Trophoblast cell (in vitro differentiated cells and primary cell): ENCODE data around the gene NGB.
A peak's percentile ranks its signal among the peaks of the same experiment; 100 is the strongest.

Experiments
- DNase-seq, 2 donors: peaks; one replicate each; pipeline ENCODE4 v3.0.0-alpha.2; 2016
- H2AFZ ChIP-seq: 2 replicates; pipeline ENCODE4 v1.6.1; 2013; ENCODE audit warnings: low read length, moderate library complexity, mild to moderate bottlenecking; ENCODE audit not compliant: insufficient read depth, poor library complexity
- H2AK5ac ChIP-seq: 2 replicates; pipeline ENCODE4 v1.6.1; 2013; ENCODE audit warnings: mild to moderate bottlenecking, low read length
- H2BK120ac ChIP-seq: 2 replicates; pipeline ENCODE4 v1.6.1; 2013; ENCODE audit warnings: low read length, mild to moderate bottlenecking, moderate library complexity; ENCODE audit not compliant: insufficient read depth, poor library complexity
- H2BK12ac ChIP-seq: 2 replicates; pipeline ENCODE4 v1.6.1; 2013; ENCODE audit warnings: mild to moderate bottlenecking, low read length, moderate library complexity
- H2BK5ac ChIP-seq: 2 replicates; pipeline ENCODE4 v1.6.1; 2013; ENCODE audit warnings: low read length, low read depth, moderate library complexity, mild to moderate bottlenecking; ENCODE audit not compliant: poor library complexity
- H3K14ac ChIP-seq: 2 replicates; pipeline ENCODE4 v1.6.1; 2013; ENCODE audit warnings: mild to moderate bottlenecking, low read length
- H3K18ac ChIP-seq: 2 replicates; pipeline ENCODE4 v1.6.1; 2013; ENCODE audit warnings: mild to moderate bottlenecking, low read length
- H3K23ac ChIP-seq: 2 replicates; pipeline ENCODE4 v1.6.1; 2013; ENCODE audit warnings: low read length
- H3K27ac ChIP-seq: 2 replicates; pipeline ENCODE4 v1.5.1; 2013; ENCODE audit warnings: low read depth, mild to moderate bottlenecking, inconsistent platforms, low read length, moderate library complexity
- H3K27me3 ChIP-seq: 2 replicates; pipeline ENCODE4 v1.6.1; 2013; ENCODE audit warnings: inconsistent platforms, mild to moderate bottlenecking, low read length, moderate library complexity; ENCODE audit not compliant: insufficient read depth
- H3K36me3 ChIP-seq, 2 experiments: 1 replicate in 1 of 2; 2 replicates in 1 of 2; pipeline ENCODE4 v1.6.1; 2013; ENCODE audit warnings: low read length in 2 of 2, mild to moderate bottlenecking in 2 of 2, moderate library complexity in 1 of 2; ENCODE audit not compliant: insufficient read depth in 2 of 2, control insufficient read depth in 1 of 2
- H3K4ac ChIP-seq: 2 replicates; pipeline ENCODE4 v1.6.1; 2013; ENCODE audit warnings: low read depth, mild to moderate bottlenecking, low read length, moderate library complexity
- H3K4me1 ChIP-seq, 2 experiments: 1 replicate in 1 of 2; 2 replicates in 1 of 2; pipeline ENCODE4 v1.6.1; 2013; ENCODE audit warnings: low read length in 2 of 2, mild to moderate bottlenecking in 2 of 2, moderate library complexity in 1 of 2; ENCODE audit not compliant: insufficient read depth in 2 of 2, control insufficient read depth in 1 of 2
- H3K4me2 ChIP-seq: 2 replicates; pipeline ENCODE4 v1.6.1; 2013; ENCODE audit warnings: inconsistent platforms, mild to moderate bottlenecking, low read length, moderate library complexity
- H3K4me3 ChIP-seq: 2 replicates; pipeline ENCODE4 v1.5.1; 2013; ENCODE audit warnings: mild to moderate bottlenecking, low read depth, low read length, inconsistent platforms
- H3K79me1 ChIP-seq: one replicate; pipeline ENCODE4 v1.6.1; 2013; ENCODE audit warnings: low read length
- H3K79me2 ChIP-seq: 2 replicates; pipeline ENCODE4 v1.6.1; 2013; ENCODE audit warnings: low read length, mild to moderate bottlenecking; ENCODE audit not compliant: control insufficient read depth, insufficient read depth, poor library complexity
- H3K9ac ChIP-seq: 2 replicates; pipeline ENCODE4 v1.6.1; 2013; ENCODE audit warnings: mild to moderate bottlenecking, low read length
- H3K9me3 ChIP-seq: 2 replicates; pipeline ENCODE4 v1.6.1; 2013; ENCODE audit warnings: low read depth, mild to moderate bottlenecking, control low read depth, inconsistent platforms, low read length; ENCODE audit not compliant: insufficient read depth
- H4K12ac ChIP-seq: 2 replicates; pipeline ENCODE4 v1.6.1; 2013; ENCODE audit warnings: low read depth, mild to moderate bottlenecking, low read length, moderate library complexity
- H4K8ac ChIP-seq: 2 replicates; pipeline ENCODE4 v1.6.1; 2013; ENCODE audit warnings: low read depth, mild to moderate bottlenecking, low read length, moderate library complexity
- H4K91ac ChIP-seq: one replicate; pipeline ENCODE4 v1.6.1; 2013; ENCODE audit warnings: low read depth, mild to moderate bottlenecking, low read length, moderate library complexity
- WGBS: extraction: QIAGEN DNeasy Blood & Tissue Kit; methylation state at CpG from one replicate; pipeline ENCODE4 v1.1.7; 2013; ENCODE audit warnings: missing lambda C conversion rate; ENCODE audit not compliant: insufficient read length, insufficient coverage; ENCODE audit errors: extremely low coverage; 5-methylcytosine and 5-hydroxymethylcytosine counted together

NGB gene

DNA sequence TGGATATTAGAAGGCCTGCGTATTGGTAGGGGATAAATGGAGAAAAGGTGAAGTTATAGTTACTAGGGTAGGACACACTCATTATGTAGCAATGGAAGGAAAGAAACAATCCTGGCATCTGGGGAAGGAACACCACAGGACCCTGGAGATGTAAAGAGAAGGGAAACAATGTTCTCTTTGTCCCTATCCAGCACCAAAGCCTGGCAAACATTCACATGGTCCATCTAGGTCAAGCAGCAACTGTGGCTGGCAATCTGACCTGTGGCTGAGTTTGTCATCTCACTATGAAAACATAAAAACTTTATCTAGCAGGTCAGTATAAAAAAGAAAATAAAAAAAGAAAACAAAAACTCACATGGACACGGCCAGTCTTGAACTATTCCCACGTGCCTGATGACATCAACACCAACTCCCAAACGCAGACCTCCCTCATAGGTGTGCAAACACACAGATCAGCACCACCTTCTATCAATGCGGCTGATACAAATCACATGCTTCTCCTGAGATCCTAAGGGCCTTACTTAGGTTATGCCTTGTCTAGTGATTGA lies 47.1 kb upstream of the NGB start:
- Histone ChIP-seq H4K91ac (no peak overlapping the region), H3K4me2 (no peak overlapping the region), H2BK120ac (no peak overlapping the region), H3K4me1 (peaks cover 20 to 28% of the 10 kb centered on the region in 2 experiments), H3K79me2 (peaks cover 9% of the 10 kb centered on the region), H3K9ac (no peak overlapping the region), H3K27me3 (no peaks in the 10 kb centered on the region), H4K12ac (no peak overlapping the region), H3K23ac (no peak overlapping the region), H3K9me3 (no peaks in the 10 kb centered on the region), H4K8ac (no peak overlapping the region), H3K18ac (no peak overlapping the region), H2BK12ac (no peak overlapping the region), H2AK5ac (no peak overlapping the region), H3K36me3 (no peaks in the 10 kb centered on the region), H3K27ac (no peak overlapping the region), H3K79me1 (peaks cover 29% of the 10 kb centered on the region), H3K14ac (no peak overlapping the region), H2AFZ (no peak overlapping the region), H3K4me3 (no peak overlapping the region), H3K4ac (no peak overlapping the region), H2BK5ac (no peak overlapping the region)
- no CpG with 5 or more reads among the region's 5 CpGs for WGBS
- DNase-seq = no peak

DNA sequence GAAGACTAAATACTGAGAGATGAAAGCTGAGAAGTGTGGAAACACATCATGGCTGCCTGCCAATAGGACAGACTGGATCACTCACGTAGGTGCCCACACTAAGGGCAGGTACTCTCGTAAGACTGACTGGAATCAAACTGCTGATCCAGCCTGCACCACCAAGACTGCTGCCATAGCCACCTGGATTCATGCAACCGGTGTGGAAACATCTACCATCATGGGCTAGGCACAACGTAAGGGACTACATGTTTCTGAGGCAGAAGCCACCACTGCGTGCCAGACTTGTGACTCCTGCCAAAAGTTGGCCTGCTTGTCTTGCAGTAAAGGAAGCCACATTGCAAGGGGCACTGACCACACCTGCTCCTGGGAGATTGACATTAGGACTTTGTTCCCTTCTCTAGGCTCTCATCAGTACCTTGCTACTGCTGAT lies 45.9 kb upstream of the NGB start:
- peaks cover 9% of the 10 kb centered on the region for H3K79me2 ChIP-seq
- H3K4me2 ChIP-seq = no peak overlapping the region
- no peak overlapping the region for H3K27ac ChIP-seq
- DNase-seq = peak; percentile 30 to 56
- H3K9ac ChIP-seq = no peak overlapping the region
- no peaks in the 10 kb centered on the region for H3K36me3 ChIP-seq
- peak overlapping the region; percentile 36 for H3K4ac ChIP-seq
- no peak overlapping the region for H4K12ac ChIP-seq
- no peak overlapping the region for H4K91ac ChIP-seq
- peak overlapping the region; percentile 28 for H2BK120ac ChIP-seq
- peaks cover 29% of the 10 kb centered on the region for H3K79me1 ChIP-seq
- H2AK5ac ChIP-seq = peak overlapping the region; percentile 31
- peaks cover 20 to 23% of the 10 kb centered on the region in 2 experiments for H3K4me1 ChIP-seq
- H2BK5ac ChIP-seq = no peak overlapping the region
- H3K9me3 ChIP-seq = no peaks in the 10 kb centered on the region
- WGBS = no CpG with 5 or more reads among the region's 5 CpGs
- H2BK12ac ChIP-seq = no peak overlapping the region
- no peak overlapping the region for H4K8ac ChIP-seq
- no peak overlapping the region for H3K14ac ChIP-seq
- H2AFZ ChIP-seq = no peak overlapping the region
- no peak overlapping the region for H3K4me3 ChIP-seq
- H3K18ac ChIP-seq = no peak overlapping the region
- no peaks in the 10 kb centered on the region for H3K27me3 ChIP-seq
- H3K23ac ChIP-seq = no peak overlapping the region

DNA sequence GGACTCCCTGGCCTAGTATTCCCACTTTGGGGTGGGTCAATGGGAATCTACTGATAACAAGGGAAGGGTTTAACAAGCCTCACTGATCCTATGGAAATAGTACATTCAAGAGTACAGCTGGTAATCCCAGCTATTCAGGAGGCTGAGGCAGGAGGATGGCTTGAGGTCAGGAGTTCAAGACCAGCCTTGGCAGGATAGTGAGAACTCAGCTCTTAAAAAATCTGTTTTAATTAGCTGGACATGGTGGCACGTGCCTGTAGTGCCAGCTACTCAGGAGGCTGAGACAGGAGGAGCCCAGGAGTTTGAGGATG lies 45.1 kb upstream of the NGB start:
- Histone ChIP-seq H3K79me2 (peaks cover 9% of the 10 kb centered on the region), H2BK120ac (no peak overlapping the region), H3K27ac (no peak overlapping the region), H2AFZ (no peak overlapping the region), H3K27me3 (no peaks in the 10 kb centered on the region), H3K4me1 (peaks cover 20 to 22% of the 10 kb centered on the region in 2 experiments), H3K23ac (no peak overlapping the region), H4K12ac (no peak overlapping the region), H2BK5ac (no peak overlapping the region), H3K9me3 (no peaks in the 10 kb centered on the region), H4K91ac (no peak overlapping the region), H2AK5ac (no peak overlapping the region), H2BK12ac (no peak overlapping the region), H3K36me3 (no peaks in the 10 kb centered on the region), H3K4me3 (no peak overlapping the region), H3K14ac (no peak overlapping the region), H3K79me1 (peaks cover 27% of the 10 kb centered on the region), H3K4me2 (no peak overlapping the region), H4K8ac (no peak overlapping the region), H3K18ac (no peak overlapping the region), H3K4ac (no peak overlapping the region), H3K9ac (no peak overlapping the region)
- WGBS = no CpG with 5 or more reads among the region's 1 CpG
- DNase-seq = no peak

DNA sequence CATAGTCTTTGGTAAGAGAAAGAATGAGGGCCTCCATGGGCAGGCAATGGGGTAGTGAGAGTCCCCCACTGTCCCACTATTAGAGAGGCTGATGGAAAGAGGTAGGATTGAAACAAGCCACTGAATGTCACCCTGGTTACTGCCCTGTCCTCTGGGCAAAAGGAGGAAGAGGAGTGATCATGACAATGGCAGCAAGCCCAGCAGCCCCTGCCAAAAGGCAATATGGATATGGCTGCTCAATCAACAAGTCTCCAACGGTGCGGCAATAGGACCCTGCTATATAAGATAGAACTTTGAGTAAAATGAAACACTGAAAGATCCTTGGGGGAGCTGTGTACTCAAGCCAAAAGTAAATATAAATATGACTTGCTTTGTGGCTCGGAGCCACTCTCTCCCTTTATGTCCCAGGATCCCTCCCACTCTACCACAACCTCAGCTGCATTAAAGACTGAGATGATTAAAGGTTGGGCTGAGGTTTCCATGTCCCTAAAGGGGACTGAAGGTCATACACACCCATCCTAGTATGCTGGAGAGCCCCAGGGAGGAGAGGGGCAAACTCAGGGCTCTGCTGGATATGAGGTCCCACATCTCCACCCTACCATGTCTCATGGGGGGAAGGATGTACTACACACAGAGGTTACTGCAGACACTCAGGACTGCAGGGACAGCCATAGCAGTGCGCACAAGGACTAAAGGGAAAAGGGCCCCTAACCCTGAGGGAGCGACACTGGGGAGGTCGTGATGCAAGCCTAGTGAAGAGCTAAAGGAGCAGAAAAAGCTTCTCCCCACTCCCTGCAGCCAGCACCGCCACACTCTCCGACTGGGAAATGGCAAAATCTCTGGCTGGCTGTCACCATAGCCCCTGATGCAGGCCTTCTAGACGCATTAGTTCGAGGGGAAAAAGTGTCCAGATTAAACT lies 43.8 kb upstream of the NGB start:
- Histone ChIP-seq H4K91ac (peak overlapping the region; percentile 81), H3K9me3 (no peaks in the 10 kb centered on the region), H3K27me3 (no peaks in the 10 kb centered on the region), H2BK5ac (peak overlapping the region; percentile 59), H3K4me1 (peaks cover 20 to 22% of the 10 kb centered on the region in 2 experiments), H3K27ac (peak overlapping the region; percentile 85), H2AFZ (peak overlapping the region; percentile 8), H3K23ac (no peak overlapping the region), H3K18ac (peak overlapping the region; percentile 48), H3K14ac (peak overlapping the region; percentile 38), H3K4me2 (peak overlapping the region; percentile 28), H2AK5ac (peak overlapping the region; percentile 31), H3K79me1 (peaks cover 21% of the 10 kb centered on the region), H2BK12ac (peak overlapping the region; percentile 74), H3K36me3 (no peaks in the 10 kb centered on the region), H2BK120ac (peak overlapping the region; percentile 76), H3K79me2 (peaks cover 4% of the 10 kb centered on the region), H4K8ac (peak overlapping the region; percentile 12), H3K9ac (peak overlapping the region; percentile 28), H3K4me3 (no peak overlapping the region), H4K12ac (no peak overlapping the region), H3K4ac (peak overlapping the region; percentile 11)
- WGBS = no CpG with 5 or more reads among the region's 10 CpGs
- DNase-seq = no peak
